GM20431 (cell line): ENCODE data around the gene SERPINB10.

Experiments used
- in situ Hi-C: fragments of 300-500 bp; cut with MseI, MboI; formaldehyde crosslinking; loops from one replicate; pipeline ENCODE4 v1.15.0; 2020; ENCODE audit warnings: low sequenced_read_pairs; ENCODE audit not compliant: unreplicated experiment

The SERPINB10 gene

GRCh38 chr18:63907664-63908063 lies at the start of gene SERPINB10:
TSS of gene SERPINB10 (plus strand) at chr18:63907958. CDS start at chr18:63915511, 7,553 bp downstream.
- in situ Hi-C loops: no loop called here

GRCh38 chr18:63858456-63858855 lies 49.3 kb upstream of the SERPINB10 start:
- in situ Hi-C loops: no loop called here

- in situ Hi-C loops: no loop called here
Observed at GRCh38 chr18:63859781-63860475, 47.8 kb upstream of the SERPINB10 start.

GRCh38 chr18:63860531-63860930 lies 47.2 kb upstream of the SERPINB10 start:
- in situ Hi-C loops: no loop called here

GRCh38 chr18:63867368-63868125 lies 40.2 kb upstream of the SERPINB10 start:
- in situ Hi-C loops: no loop called here

GRCh38 chr18:63868546-63868945 lies 39.2 kb upstream of the SERPINB10 start:
- in situ Hi-C loops: no loop called here

- in situ Hi-C loops: no loop called here
Observed at GRCh38 chr18:63869374-63869773, 38.4 kb upstream of the SERPINB10 start.

GRCh38 chr18:63869851-63870250 lies 37.9 kb upstream of the SERPINB10 start:
- in situ Hi-C loops: no loop called here

GRCh38 chr18:63871836-63872235 lies 35.9 kb upstream of the SERPINB10 start:
- in situ Hi-C loops: no loop called here

GRCh38 chr18:63872586-63872985 lies 35.2 kb upstream of the SERPINB10 start:
- in situ Hi-C loops: no loop called here

- in situ Hi-C loops: no loop called here
Observed at GRCh38 chr18:63878343-63878742, 29.4 kb upstream of the SERPINB10 start.

- in situ Hi-C loops: no loop called here
Observed at GRCh38 chr18:63878925-63879324, 28.8 kb upstream of the SERPINB10 start.

GRCh38 chr18:63879709-63880108 lies 28.0 kb upstream of the SERPINB10 start:
- in situ Hi-C loops: no loop called here

GRCh38 chr18:63881851-63882250 lies 25.9 kb upstream of the SERPINB10 start:
- in situ Hi-C loops: no loop called here

- in situ Hi-C loops: no loop called here
Observed at GRCh38 chr18:63882333-63883141, 25.2 kb upstream of the SERPINB10 start.

- in situ Hi-C loops: no loop called here
Observed at GRCh38 chr18:63883617-63884016, 24.1 kb upstream of the SERPINB10 start.

GRCh38 chr18:63887424-63887823 lies 20.3 kb upstream of the SERPINB10 start, which contains the start of gene SERPINB2:
TSS of gene SERPINB2 (plus strand) at chr18:63887705. CDS start at chr18:63891445, 3,740 bp downstream.
- in situ Hi-C loops: no loop called here

GRCh38 chr18:63888470-63889190 lies 19.1 kb upstream of the SERPINB10 start:
- in situ Hi-C loops: no loop called here

GRCh38 chr18:63889626-63890025 lies 18.1 kb upstream of the SERPINB10 start:
- in situ Hi-C loops: no loop called here
